Stimulated activated naive B cell treated with anti-CD40 and anti-IgM and Interleukin-4, amounts not matched to agents 10 μg/mL and 1 μg/mL and 100 μg/mL, for 72 hours (primary cell): ENCODE data around the gene LIPC.

Experiments
- ATAC-seq, 2 donors: fragments of 150-1000 bp; cut with Tn5 transposase; replicated peaks; 2 replicates each; pipeline ENCODE4 v1.10.0; 2021; ENCODE audit warnings: moderate library complexity in 1 of 2
- DNase-seq: peaks from one replicate; pipeline ENCODE4 v3.0.0; 2021
- H3K27ac Mint-ChIP-seq: one replicate; pipeline ENCODE4 v1.8.0; 2022; ENCODE audit warnings: mild to moderate bottlenecking, mixed read lengths
- H3K27me3 Mint-ChIP-seq, 2 donors: one replicate each; pipeline ENCODE4 v1.8.0; 2022; ENCODE audit warnings: mixed read lengths in 2 of 2
- H3K36me3 Mint-ChIP-seq, 2 donors: one replicate each; pipeline ENCODE4 v1.8.0; 2022; ENCODE audit warnings: mixed read lengths in 2 of 2, mild to moderate bottlenecking in 1 of 2
- H3K4me1 Mint-ChIP-seq, 2 donors: one replicate each; pipeline ENCODE4 v1.8.0; 2022; ENCODE audit warnings: mixed read lengths in 2 of 2, mild to moderate bottlenecking in 1 of 2
- H3K4me3 Mint-ChIP-seq, 2 donors: one replicate each; pipeline ENCODE4 v1.8.0; 2022; ENCODE audit warnings: mild to moderate bottlenecking in 2 of 2, mixed read lengths in 2 of 2, moderate library complexity in 1 of 2
- H3K9me3 Mint-ChIP-seq, 2 donors: one replicate each; pipeline ENCODE4 v1.8.0; 2022; ENCODE audit warnings: mixed read lengths in 2 of 2, mild to moderate bottlenecking in 1 of 2

LIPC gene

GRCh38 chr15:58573270-58573669 is 141.5 kb downstream of the LIPC start:
- no peaks in the 10 kb centered on the region for H3K36me3 Mint-ChIP-seq
- no peak overlapping the region for H3K4me3 Mint-ChIP-seq
- no peak overlapping the region for H3K27ac Mint-ChIP-seq
- H3K4me1 Mint-ChIP-seq, result peaks cover 2 to 12% of the 10 kb centered on the region in 2 donors
- no peaks in the 10 kb centered on the region for H3K27me3 Mint-ChIP-seq
- no peak for ATAC-seq
- peaks cover 2 to 8% of the 10 kb centered on the region in 2 donors for H3K9me3 Mint-ChIP-seq
- DNase-seq, result no peak

- H3K27ac Mint-ChIP-seq, result no peak overlapping the region
- peaks cover 0 to 6% of the 10 kb centered on the region in 2 donors for H3K9me3 Mint-ChIP-seq
- ATAC-seq, result no peak
- no peaks in the 10 kb centered on the region for H3K36me3 Mint-ChIP-seq
- no peak for DNase-seq
- H3K4me1 Mint-ChIP-seq, result peaks cover 2 to 7% of the 10 kb centered on the region in 2 donors
- H3K27me3 Mint-ChIP-seq, result no peaks in the 10 kb centered on the region
- no peak overlapping the region for H3K4me3 Mint-ChIP-seq
These were observed 142.8 kb downstream of the LIPC start for GRCh38 chr15:58574631-58575030.

GRCh38 chr15:58575045-58575786 is 143.4 kb downstream of the LIPC start:
- Mint-ChIP-seq H3K9me3 (no peaks in the 10 kb centered on the region), H3K27ac (no peak overlapping the region), H3K4me3 (no peak overlapping the region), H3K4me1 (peaks cover 2 to 7% of the 10 kb centered on the region in 2 donors), H3K36me3 (no peaks in the 10 kb centered on the region), H3K27me3 (no peaks in the 10 kb centered on the region)
- DNase-seq, result no peak
- ATAC-seq, result no peak

GRCh38 chr15:58576657-58577056 is 144.9 kb downstream of the LIPC start:
- no peaks in the 10 kb centered on the region for H3K27me3 Mint-ChIP-seq
- ATAC-seq (no peak), DNase-seq (no peak)
- H3K36me3 Mint-ChIP-seq, result no peaks in the 10 kb centered on the region
- H3K9me3 Mint-ChIP-seq, result no peaks in the 10 kb centered on the region
- no peak overlapping the region for H3K27ac Mint-ChIP-seq
- H3K4me1 Mint-ChIP-seq, result peaks cover 2 to 7% of the 10 kb centered on the region in 2 donors
- no peak overlapping the region for H3K4me3 Mint-ChIP-seq

- ATAC-seq (no peak), DNase-seq (no peak)
- no peak overlapping the region for H3K27ac Mint-ChIP-seq
- H3K4me1 Mint-ChIP-seq, result peaks cover 8 to 16% of the 10 kb centered on the region in 2 donors
- no peak overlapping the region for H3K4me3 Mint-ChIP-seq
- peaks cover 7 to 13% of the 10 kb centered on the region in 2 donors for H3K27me3 Mint-ChIP-seq
- peaks cover 3 to 5% of the 10 kb centered on the region in 2 donors for H3K36me3 Mint-ChIP-seq
- peaks cover 4 to 5% of the 10 kb centered on the region in 2 donors for H3K9me3 Mint-ChIP-seq
These were observed 150.4 kb downstream of the LIPC start for GRCh38 chr15:58582160-58582559.

GRCh38 chr15:58583171-58583908 is 151.5 kb downstream of the LIPC start:
- no peak overlapping the region for H3K4me3 Mint-ChIP-seq
- H3K4me1 Mint-ChIP-seq, result peaks cover 8 to 16% of the 10 kb centered on the region in 2 donors
- ATAC-seq (no peak), DNase-seq (no peak)
- H3K27ac Mint-ChIP-seq, result no peak overlapping the region
- peaks cover 4 to 5% of the 10 kb centered on the region in 2 donors for H3K9me3 Mint-ChIP-seq
- peaks cover 7 to 13% of the 10 kb centered on the region in 2 donors for H3K27me3 Mint-ChIP-seq
- H3K36me3 Mint-ChIP-seq, result peaks cover 3 to 5% of the 10 kb centered on the region in 2 donors

- Mint-ChIP-seq H3K4me3 (no peak overlapping the region), H3K27me3 (peaks cover 7 to 13% of the 10 kb centered on the region in 2 donors), H3K27ac (no peak overlapping the region)
These were observed 153.1 kb downstream of the LIPC start for GRCh38 chr15:58584789-58585461.

GRCh38 chr15:58585693-58586443 is 154.1 kb downstream of the LIPC start:
- no peak overlapping the region for H3K4me3 Mint-ChIP-seq
- H3K4me1 Mint-ChIP-seq, result peaks cover 8 to 16% of the 10 kb centered on the region in 2 donors
- ATAC-seq (peak; percentile 23), DNase-seq (no peak)
- H3K9me3 Mint-ChIP-seq, result peaks cover 4 to 5% of the 10 kb centered on the region in 2 donors
- H3K36me3 Mint-ChIP-seq, result peaks cover 3 to 5% of the 10 kb centered on the region in 2 donors
- H3K27me3 Mint-ChIP-seq, result peaks cover 7 to 13% of the 10 kb centered on the region in 2 donors
- no peak overlapping the region for H3K27ac Mint-ChIP-seq

More at GRCh38 chr15:58584789-58585461, 153.1 kb downstream of the LIPC start:
- DNase-seq (no peak), ATAC-seq (no peak)
- peaks cover 3 to 5% of the 10 kb centered on the region in 2 donors for H3K36me3 Mint-ChIP-seq
- peaks cover 4 to 5% of the 10 kb centered on the region in 2 donors for H3K9me3 Mint-ChIP-seq
- H3K4me1 Mint-ChIP-seq, result peaks cover 8 to 16% of the 10 kb centered on the region in 2 donors

GRCh38 chr15:58587486-58587885 is 155.7 kb downstream of the LIPC start:
- peaks cover 8 to 16% of the 10 kb centered on the region in 2 donors for H3K4me1 Mint-ChIP-seq
- ATAC-seq, result no peak
- H3K9me3 Mint-ChIP-seq, result peaks cover 4 to 5% of the 10 kb centered on the region in 2 donors
- H3K36me3 Mint-ChIP-seq, result peaks cover 3 to 9% of the 10 kb centered on the region in 2 donors
- no peak for DNase-seq
- no peak overlapping the region for H3K27ac Mint-ChIP-seq
- H3K4me3 Mint-ChIP-seq, result no peak overlapping the region
- H3K27me3 Mint-ChIP-seq, result peaks cover 7 to 13% of the 10 kb centered on the region in 2 donors

GRCh38 chr15:58588096-58588495 is 156.3 kb downstream of the LIPC start:
- peaks cover 3 to 9% of the 10 kb centered on the region in 2 donors for H3K36me3 Mint-ChIP-seq
- H3K27ac Mint-ChIP-seq, result no peak overlapping the region
- H3K9me3 Mint-ChIP-seq, result peaks cover 4 to 5% of the 10 kb centered on the region in 2 donors
- DNase-seq (no peak), ATAC-seq (no peak)
- H3K4me3 Mint-ChIP-seq, result no peak overlapping the region
- H3K27me3 Mint-ChIP-seq, result peaks cover 6 to 13% of the 10 kb centered on the region in 2 donors
- H3K4me1 Mint-ChIP-seq, result peaks cover 8 to 16% of the 10 kb centered on the region in 2 donors

GRCh38 chr15:58589047-58589446 is 157.3 kb downstream of the LIPC start:
- DNase-seq (no peak), ATAC-seq (no peak)
- no peak overlapping the region for H3K27ac Mint-ChIP-seq
- peaks cover 4 to 9% of the 10 kb centered on the region in 2 donors for H3K36me3 Mint-ChIP-seq
- peaks cover 8 to 16% of the 10 kb centered on the region in 2 donors for H3K4me1 Mint-ChIP-seq
- H3K9me3 Mint-ChIP-seq, result no peaks in the 10 kb centered on the region
- peaks cover 0 to 6% of the 10 kb centered on the region in 2 donors for H3K27me3 Mint-ChIP-seq
- no peak overlapping the region for H3K4me3 Mint-ChIP-seq

GRCh38 chr15:58590236-58590635 is 158.4 kb downstream of the LIPC start:
- H3K36me3 Mint-ChIP-seq, result peaks cover 4 to 9% of the 10 kb centered on the region in 2 donors
- H3K9me3 Mint-ChIP-seq, result no peaks in the 10 kb centered on the region
- H3K27ac Mint-ChIP-seq, result no peak overlapping the region
- H3K4me3 Mint-ChIP-seq, result no peak overlapping the region
- no peak for ATAC-seq
- H3K4me1 Mint-ChIP-seq, result peaks cover 8 to 12% of the 10 kb centered on the region in 2 donors
- DNase-seq, result no peak
- H3K27me3 Mint-ChIP-seq, result no peaks in the 10 kb centered on the region

GRCh38 chr15:58590926-58591325 is 159.1 kb downstream of the LIPC start:
- H3K4me3 Mint-ChIP-seq, result no peak overlapping the region
- H3K27ac Mint-ChIP-seq, result no peak overlapping the region
- no peaks in the 10 kb centered on the region for H3K9me3 Mint-ChIP-seq
- no peak for ATAC-seq
- no peaks in the 10 kb centered on the region for H3K27me3 Mint-ChIP-seq
- H3K36me3 Mint-ChIP-seq, result peaks cover 4 to 9% of the 10 kb centered on the region in 2 donors
- DNase-seq, result no peak
- H3K4me1 Mint-ChIP-seq, result peaks cover 4 to 5% of the 10 kb centered on the region in 2 donors

GRCh38 chr15:58593870-58594269 is 162.1 kb downstream of the LIPC start:
- Mint-ChIP-seq H3K27ac (no peak overlapping the region), H3K36me3 (peaks cover 9 to 20% of the 10 kb centered on the region in 2 donors), H3K27me3 (no peaks in the 10 kb centered on the region), H3K4me1 (no peaks in the 10 kb centered on the region), H3K9me3 (no peaks in the 10 kb centered on the region), H3K4me3 (no peak overlapping the region)
- ATAC-seq (no peak), DNase-seq (no peak)
